Measurements from ENCODE around the gene MTHFD1.

Gene MTHFD1

GRCh38 chr14:64447876-64448670 is 59.9 kb downstream of the MTHFD1 start:
- DNase-seq (ENCODE audit: low read depth), result no peak

GRCh38 chr14:64450255-64450654 is 62.1 kb downstream of the MTHFD1 start:
- DNase-seq (ENCODE audit: low read depth), result no peak

DNA sequence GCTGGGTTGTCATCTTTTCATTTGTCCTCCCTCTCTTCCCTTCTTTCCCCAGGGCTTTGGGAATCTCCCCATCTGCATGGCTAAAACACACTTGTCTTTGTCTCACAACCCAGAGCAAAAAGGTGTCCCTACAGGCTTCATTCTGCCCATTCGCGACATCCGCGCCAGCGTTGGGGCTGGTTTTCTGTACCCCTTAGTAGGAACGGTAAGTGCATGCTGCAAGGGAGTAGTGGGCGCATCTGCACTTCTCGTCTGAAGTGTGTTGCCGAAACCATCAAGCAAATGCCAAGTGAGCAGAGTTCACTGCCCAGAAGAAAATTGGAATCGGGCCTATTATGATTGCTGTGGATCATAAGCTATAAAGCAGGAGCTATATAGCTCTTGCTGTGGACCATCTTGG is 66.5 kb downstream of the MTHFD1 start:
- no peak for DNase-seq (ENCODE audit: low read depth)

DNA sequence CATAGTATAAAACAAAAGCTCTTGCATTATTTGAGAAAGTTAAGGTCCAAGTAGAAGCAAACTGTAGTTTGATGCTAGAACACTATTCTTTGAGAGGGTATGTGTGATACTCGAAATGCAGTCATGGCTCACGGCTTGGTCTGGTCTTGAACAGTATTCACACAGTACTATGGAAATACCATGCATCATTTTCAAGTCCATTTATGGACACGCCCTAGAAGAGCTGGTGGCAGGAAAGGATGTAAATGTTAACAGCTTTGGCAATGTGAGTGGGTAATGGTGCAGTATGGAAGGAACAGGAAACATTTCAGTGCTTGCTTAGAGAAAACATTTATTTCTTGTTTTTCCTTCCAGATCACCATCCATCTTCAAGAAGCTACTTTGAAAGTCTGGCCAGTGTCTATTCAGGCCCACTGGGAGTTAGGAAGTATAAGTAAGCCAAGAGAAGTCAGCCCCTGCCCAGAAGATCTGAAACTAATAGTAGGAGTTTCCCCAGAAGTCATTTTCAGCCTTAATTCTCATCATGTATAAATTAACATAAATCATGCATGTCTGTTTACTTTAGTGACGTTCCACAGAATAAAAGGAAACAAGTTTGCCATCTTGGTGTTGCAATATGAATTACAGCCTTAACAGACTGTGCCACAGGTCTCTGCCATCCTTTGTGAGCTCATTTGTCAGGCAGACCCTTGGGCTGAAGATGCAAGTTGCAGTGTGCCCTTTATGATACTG is 71.4 kb downstream of the MTHFD1 start:
- DNase-seq (ENCODE audit: low read depth), result no peak

- no peak for DNase-seq (ENCODE audit: low read depth)
Observed at GRCh38 chr14:64461221-64461620, 73.1 kb downstream of the MTHFD1 start.

- no peak for DNase-seq (ENCODE audit: low read depth)
Observed at GRCh38 chr14:64463195-64463594, 75.0 kb downstream of the MTHFD1 start.

DNA sequence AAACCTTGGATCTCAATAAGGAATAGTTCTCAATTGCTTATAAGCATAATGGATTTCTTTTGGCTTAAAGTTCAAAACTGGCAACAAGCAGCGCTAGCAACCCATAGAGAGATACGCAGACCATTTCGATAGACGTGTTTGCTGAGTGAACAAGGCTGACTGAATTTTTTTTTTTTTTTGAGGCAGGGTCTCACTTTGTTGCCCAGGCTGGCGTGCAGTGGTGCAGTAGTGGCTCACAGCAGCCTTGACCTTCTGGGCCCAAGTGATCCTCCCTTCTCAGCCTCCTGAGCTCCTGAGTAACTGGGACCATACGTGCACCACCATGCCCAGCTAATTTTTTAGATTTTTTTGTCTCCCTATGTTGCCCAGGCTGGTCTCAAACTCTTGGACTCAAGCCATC is 75.7 kb downstream of the MTHFD1 start:
- no peak for DNase-seq (ENCODE audit: low read depth)

- DNase-seq (ENCODE audit: low read depth), result no peak
Observed at GRCh38 chr14:64464651-64465050, 76.5 kb downstream of the MTHFD1 start.

GRCh38 chr14:64465191-64465822 is 77.2 kb downstream of the MTHFD1 start, which contains the start of gene AKAP5:
Gene AKAP5, plus strand, starts transcription at chr14:64465499. Its CDS starts 2,896 bp downstream, at chr14:64468395.
- peak; percentile 61 for DNase-seq (ENCODE audit: low read depth)

DNA sequence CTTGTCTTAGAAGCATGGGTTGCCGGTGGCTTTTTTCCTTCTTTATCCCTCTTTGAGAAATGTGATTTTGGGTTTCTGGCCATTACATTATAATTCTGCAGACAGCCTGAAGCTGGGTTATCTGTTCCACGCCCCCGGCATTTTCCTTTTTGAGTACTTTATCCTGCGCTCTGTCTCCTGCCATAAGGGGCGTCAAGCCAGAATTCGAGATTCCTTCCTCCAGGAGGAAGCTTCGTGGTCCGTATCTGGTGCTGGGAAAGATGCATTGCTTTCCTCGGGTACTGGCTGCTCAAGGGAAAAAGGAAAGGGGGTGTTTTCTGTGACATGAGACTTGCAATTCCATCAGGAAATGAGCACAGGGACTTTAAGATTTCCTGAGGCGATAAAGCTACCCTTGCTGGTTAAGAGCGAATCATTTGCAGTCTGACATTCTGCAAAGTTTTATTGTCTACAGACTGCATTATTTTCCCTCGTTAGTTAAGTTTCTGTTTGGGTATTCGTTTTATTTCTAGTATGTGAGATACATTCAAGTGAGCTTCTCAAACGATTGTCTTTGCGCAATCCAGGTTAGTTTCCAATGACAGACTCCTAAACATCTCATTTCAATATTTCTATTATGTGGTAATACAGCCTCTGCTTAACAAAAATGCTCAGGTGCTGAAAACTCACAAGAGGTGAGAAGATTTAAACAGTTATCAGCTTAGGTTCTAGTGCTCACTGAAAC is 77.8 kb downstream of the MTHFD1 start:
- no peak for DNase-seq (ENCODE audit: low read depth)

DNA sequence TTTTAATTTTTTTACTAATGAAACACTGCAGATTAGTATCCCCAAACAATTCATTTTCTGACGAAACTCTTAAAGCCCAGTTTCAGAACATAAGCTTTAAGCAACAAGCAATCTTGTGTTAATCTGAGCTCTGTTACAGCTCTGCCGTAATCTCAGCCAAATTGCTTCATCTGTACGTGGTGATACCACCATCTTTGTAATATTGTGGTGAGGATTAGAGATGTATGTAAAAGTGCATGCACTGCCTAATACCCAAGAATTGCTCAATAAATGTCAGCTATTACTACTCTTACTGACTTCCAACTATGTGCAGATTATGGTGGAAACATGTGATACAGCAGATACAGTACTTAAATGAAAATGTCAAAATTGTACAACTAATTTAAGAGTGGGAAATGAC is 78.9 kb downstream of the MTHFD1 start:
- no peak for DNase-seq (ENCODE audit: low read depth)

DNA sequence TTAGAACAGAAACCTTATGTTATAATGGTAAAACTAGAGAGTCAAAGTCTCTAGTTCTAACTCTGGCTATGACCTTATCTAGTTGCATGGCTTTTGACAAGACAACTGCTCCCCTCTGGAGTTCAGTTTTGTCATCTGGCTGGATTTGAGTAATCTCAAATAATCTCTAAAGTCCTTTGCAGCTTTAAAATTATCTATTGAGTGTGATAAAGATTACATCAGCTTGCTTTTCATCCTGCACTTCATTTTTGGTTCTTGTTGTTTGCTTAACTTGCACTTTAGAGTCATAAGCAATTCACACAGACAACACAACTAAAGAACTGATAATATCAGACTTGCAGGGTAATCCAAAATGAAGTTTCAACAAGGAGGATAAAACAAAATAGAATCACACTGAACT is 79.4 kb downstream of the MTHFD1 start:
- no peak for DNase-seq (ENCODE audit: low read depth)

DNA sequence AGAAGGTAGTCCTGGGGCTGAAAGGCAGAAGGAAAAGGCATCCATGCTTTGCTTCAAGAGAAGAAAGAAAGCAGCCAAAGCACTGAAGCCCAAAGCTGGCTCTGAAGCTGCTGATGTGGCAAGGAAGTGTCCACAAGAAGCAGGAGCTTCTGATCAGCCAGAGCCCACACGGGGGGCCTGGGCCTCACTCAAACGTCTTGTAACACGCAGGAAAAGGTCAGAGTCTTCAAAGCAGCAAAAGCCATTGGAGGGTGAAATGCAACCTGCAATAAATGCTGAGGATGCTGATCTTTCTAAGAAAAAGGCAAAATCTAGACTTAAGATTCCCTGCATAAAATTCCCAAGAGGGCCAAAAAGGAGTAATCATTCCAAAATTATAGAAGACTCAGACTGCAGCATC is 80.3 kb downstream of the MTHFD1 start:
- no peak for DNase-seq (ENCODE audit: low read depth)

DNA sequence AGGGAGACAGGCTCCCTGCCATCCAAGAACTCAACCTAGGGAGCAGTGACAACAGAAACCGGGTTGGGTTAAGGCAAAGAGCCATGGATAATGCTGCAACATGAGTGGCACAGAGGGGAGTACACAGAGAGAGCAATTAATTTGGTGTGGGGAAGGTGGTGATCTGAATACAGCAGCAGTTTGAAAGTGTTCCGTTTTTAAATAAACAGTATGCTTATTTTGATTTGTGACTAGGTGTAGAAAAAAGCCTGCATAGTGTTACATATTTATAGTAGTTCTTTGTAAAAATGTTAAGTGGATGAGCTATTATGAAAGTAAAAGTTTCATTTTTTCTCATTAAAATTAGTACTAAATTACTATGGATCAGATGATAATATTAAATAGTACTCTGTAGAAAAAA is 85.9 kb downstream of the MTHFD1 start:
- DNase-seq (ENCODE audit: low read depth), result no peak

- no peak for DNase-seq (ENCODE audit: low read depth)
Observed at GRCh38 chr14:64474698-64475097, 86.5 kb downstream of the MTHFD1 start.

GRCh38 chr14:64475585-64476273 is 87.6 kb downstream of the MTHFD1 start:
- no peak for DNase-seq (ENCODE audit: low read depth)

DNA sequence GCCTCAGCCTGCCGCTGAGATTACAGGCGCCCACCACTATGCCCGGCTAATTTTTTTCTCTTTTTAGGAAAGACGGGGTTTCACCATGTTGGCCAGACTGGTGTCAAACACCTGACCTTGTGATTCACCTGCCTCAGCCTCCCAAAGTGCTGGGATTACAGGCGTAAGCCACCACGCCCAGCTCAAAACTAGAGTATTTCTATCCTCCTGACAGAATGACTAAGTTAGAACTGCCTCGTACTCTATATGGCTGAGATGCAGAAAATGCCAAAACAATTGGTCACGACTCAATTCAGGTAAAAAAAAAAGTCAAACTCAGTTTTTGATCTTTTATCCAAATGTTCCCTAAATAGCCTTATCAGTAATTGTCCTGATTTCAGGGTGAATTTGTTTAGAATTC is 88.3 kb downstream of the MTHFD1 start:
- DNase-seq (ENCODE audit: low read depth), result no peak

- no peak for DNase-seq (ENCODE audit: low read depth)
Observed at GRCh38 chr14:64478634-64479250, 90.6 kb downstream of the MTHFD1 start.

GRCh38 chr14:64488590-64489099 is 100.5 kb downstream of the MTHFD1 start:
- no peak for DNase-seq (ENCODE audit: low read depth)

DNA sequence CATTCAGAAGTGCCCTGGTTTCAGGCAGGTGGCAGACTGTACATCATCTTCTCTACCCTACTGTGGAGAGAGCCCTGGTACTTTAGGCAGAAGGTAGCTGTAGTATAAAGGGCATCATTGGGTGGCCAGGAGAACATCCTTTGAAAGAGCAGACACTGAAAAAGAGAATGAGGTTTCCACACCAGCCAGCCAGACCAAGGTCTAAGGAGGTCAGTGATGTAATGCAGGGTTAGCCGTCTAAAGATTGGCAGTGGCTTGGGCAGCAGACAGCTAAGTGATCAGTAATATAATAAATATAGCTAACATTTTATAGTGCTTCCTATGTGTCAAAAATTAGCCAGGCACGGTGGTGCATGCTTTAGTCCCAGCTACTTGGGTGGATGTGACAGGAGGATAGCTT is 103.5 kb downstream of the MTHFD1 start:
- DNase-seq (ENCODE audit: low read depth), result no peak

GRCh38 chr14:64493455-64493854 is 105.3 kb downstream of the MTHFD1 start:
- no peak for DNase-seq (ENCODE audit: low read depth)
